Raji (cell line): ENCODE data around the gene TEX2.

Source experiments
- POLR2A ChIP-seq: IDR thresholded peaks from 2 replicates; pipeline ENCODE4 v1.6.1; 2011; ENCODE audit warnings: low read depth, low read length, control low read depth; ENCODE audit not compliant: insufficient read depth

TEX2 gene

DNA sequence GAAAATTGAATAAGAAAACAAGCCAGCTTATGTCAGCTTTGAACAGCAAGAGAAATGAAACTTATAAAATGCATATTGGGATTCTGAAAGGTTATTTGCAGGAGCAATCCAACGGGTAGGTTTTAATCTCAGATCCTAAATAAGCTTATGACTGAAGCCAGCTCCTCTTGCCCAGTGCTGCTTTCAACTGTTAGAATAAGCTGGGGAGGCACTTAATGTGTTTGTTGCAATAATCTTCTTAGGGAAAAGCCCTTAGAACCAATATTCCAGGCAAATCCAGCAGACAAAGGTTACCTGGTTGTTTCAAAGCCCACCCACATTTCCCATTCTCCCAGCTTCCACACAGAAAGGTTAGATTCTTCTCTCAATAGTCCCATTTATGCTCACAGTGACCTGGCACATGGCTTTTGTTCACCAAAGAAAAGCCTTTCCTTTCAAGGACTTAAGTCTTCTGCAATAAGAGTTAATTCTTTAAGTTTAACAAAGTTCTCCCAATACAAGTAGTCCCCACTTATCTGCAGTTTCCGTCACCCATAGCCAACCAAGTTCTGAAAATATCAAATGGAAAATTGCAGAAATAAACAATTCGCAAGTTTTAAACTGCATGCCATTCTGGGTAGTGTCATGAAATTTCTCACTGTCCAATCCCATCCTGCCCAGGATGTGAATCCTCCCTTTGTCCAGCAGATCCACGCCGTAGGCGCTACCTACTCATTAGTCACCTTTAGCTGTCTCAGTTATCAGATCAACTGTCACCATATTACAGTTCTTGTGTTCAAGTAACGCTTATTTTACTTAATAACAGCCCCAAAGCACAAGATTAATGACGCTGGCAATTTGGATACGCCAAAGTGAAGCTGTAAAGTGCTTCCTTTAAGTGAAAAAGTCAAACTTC lies 5.9 kb downstream of the TEX2 start:
- no peak for TF ChIP-seq POLR2A

DNA sequence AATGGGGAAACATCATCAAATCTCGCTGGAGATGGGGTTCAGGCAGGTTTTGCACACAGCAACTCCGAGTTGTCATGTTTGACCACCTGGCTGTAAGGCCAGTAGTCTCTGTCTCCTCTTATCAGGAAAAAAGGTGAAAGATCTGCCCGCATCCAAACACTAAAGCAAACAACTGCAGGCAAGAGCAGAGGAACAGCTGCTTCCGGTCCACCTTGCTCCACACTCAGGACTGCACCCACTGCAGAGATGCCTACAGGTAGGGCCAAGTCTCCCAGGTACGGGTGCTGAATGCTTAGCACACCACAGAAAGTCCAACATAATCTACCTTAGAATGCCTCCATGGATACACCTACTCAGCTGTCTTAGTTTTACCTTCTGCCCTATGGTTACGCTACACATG lies 7.3 kb downstream of the TEX2 start:
- TF ChIP-seq POLR2A, result no peak

DNA sequence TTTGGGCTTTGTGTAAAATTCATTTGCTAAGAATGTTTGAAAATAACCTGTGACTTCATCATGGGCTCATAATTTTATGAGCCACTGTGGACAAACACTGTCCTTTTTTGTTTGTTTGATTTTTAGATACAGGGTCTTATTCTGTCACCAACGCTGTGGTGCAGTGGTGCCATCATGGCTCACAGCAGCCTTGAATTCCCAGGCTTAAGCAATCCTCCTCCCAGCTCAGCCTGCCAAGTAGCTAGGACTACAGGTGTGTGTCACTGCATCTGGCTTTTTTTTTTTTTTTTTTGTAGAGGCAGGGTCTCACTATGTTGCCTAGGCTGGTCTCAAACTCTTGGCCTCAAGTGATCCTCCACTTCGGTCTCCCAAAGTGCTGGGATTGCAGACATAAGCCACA lies 8.3 kb downstream of the TEX2 start:
- TF ChIP-seq POLR2A, result no peak

DNA sequence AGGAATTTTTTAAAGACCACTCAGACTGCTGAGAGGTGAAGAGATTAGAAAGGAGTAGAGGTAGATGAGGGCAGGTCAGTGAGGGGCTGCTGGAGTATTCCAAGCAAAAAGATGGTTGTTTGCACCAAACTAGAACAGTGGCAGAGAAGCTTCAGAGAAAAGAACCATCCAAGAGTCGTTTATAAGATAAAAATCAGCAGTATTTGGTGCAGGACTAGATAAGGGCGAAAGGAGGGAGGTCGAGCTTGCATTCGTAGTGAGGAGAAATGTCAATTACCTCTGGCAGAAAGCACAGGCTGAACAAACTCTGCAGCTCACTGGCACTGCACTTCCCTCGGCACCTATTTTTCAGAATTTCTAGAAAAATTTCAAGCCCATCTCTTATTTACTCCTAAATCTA lies 9.6 kb downstream of the TEX2 start:
- TF ChIP-seq POLR2A, result no peak

DNA sequence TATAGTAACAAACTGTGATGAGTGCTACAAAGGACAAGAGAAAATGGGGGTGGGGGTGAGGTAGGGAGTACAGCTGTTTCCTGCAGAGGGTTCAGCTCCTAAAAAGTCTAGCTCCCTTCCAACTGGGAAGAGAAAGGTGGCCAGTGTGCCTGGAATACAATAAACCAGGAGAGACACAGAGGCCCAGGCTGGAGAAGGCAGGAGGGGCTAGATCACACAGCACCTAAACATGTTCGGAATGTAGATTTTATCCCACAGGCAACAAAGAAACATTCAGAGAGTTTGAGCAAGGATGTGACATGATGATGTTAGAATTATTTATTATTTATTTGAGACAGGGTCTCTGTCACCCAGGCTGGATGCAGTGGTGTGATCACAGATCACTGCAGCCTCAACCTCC lies 10.2 kb downstream of the TEX2 start:
- no peak for TF ChIP-seq POLR2A

DNA sequence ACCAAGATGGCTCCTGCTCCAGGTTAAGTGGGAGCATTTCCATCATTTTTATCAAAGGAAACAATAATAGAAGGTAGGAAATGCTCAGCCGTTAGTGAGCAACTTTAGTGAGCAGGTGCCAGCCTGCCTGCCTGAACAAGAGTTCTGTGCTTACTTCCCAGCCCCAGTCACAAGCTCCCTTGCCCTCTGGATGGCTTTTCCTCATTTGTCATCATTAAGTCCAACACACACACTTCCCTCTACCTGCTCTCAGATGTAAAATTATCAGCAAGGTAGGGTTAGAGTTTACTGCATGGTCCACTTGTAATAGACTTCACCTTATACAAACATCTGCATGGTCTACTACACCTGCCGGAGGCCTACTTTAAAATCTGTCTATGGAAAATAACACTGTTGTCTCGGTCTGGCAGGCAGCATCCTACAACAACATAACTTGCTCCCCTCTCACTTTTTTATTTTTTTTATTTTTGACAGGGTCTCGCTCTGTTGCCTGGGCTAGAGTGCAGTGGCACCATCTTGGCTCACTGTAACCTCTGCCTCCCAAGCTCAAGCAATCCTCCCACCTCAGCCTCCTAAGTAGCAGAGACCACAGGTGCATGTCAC lies 12.7 kb downstream of the TEX2 start:
- TF ChIP-seq POLR2A, result no peak

DNA sequence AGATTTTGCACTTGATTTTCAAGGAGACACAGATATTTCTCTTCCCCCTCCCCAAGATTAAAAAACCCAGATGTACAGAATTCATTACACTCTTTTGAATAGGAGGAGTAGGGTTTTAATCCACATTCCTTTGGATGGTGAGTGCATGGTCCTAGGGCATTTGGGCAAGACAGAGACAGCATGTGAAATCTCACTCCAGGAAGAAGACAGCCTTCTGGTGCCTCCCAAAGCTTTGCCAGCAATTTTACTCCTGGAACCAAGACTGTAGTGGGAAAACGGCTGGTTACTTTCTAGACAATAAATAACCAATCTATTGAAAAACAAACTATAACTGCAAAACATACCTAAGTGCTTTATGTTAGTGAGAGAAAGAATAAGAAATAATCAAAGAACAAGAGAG lies 15.2 kb downstream of the TEX2 start:
- no peak for TF ChIP-seq POLR2A

DNA sequence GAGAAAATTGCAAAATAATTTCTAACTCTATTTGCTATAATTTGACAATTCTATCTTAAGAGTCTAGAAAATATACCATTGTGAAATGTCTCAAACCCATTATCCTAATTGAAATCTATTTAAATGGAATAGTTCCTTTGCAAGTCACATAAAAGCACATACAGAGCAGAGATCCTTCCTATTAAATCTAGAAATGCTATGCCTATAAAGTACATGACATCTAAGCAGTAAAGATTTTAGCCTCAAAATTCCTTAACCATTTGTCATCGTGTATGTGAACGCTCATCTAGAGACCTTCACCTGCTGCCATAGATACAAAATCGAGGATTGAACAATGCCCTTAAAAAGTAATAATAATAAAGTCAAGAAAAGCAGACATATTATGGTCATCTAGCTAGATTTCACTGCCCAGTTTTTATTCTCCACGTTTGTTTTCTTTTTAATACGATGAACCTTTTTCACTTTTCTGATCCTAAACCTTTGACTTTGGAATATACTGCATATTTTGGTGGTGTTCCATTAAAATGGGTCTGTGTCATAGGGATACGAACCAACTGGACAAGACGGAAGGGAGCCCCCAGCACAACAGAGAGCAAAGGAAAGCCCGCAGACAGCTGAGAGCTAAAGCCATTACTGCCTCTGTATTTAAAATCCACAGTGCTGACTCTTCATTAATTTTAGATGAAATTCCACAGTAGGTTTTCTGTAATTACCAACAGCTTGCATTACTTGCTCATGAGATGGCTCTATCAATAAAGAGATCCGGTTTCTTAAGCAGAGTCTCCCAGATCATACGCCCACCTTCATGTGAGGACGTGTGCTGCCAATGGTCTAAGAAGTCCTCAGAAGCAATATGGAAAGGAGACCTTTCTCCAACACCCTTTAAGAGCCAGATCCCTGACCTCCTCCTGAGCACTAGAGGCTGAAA lies 17.6 kb downstream of the TEX2 start:
- TF ChIP-seq POLR2A, result no peak

DNA sequence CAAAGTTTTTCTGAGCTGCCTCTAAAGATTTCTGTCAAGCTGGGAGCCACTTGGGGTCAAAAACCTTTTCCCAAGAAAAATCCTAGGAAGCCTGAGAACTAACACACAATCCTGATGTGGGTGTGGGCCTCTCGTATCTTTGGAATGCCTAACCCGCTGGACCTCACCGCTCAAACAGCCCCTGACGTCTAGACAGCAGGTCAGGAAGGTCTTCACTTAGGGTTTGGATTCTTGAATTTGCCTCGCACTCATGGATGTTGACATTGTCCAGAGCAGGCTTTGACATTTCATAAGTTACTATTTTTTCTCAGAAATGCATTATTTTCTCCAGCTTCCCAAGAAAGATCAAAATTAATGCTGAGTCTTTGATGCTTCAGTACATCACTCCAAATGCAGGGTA lies 18.9 kb downstream of the TEX2 start:
- no peak for TF ChIP-seq POLR2A

DNA sequence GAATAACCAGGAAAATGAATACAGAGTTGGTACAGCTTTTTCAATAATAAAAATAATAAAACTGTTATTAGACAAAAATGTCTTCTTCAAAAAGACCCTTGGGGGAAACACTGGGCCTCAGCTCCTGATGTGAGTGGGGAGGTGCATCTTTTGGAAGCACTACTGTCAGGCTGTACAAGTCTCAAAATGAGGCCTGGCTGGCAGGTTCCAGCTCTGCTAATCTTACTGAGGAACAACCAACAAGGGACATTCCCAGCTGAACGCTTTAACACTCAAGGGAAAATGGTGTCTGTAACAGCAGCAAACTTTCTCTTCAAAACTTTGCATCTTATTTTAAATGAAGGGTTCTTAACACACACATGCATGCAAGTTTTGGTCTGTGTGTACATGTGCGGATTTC lies 19.7 kb downstream of the TEX2 start:
- TF ChIP-seq POLR2A, result no peak

DNA sequence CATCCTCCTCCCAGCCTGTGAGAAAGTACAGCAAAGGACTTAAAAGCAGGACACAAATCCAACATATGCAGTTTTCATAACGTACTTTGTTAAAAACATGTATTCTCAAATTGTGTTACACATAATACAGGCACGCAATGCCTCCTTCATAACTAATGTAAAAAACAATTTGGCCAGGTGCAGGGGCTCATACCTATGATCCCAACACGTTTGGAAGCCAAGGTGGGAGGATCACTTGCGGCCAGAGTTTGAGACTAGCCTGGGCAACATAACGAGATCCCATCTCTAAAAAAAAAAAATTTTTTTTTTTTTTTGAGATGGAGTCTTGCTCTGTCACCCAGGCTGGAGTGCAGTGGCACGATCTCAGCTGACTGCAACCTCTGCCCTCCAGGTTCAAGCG lies 20.4 kb downstream of the TEX2 start:
- no peak for TF ChIP-seq POLR2A

DNA sequence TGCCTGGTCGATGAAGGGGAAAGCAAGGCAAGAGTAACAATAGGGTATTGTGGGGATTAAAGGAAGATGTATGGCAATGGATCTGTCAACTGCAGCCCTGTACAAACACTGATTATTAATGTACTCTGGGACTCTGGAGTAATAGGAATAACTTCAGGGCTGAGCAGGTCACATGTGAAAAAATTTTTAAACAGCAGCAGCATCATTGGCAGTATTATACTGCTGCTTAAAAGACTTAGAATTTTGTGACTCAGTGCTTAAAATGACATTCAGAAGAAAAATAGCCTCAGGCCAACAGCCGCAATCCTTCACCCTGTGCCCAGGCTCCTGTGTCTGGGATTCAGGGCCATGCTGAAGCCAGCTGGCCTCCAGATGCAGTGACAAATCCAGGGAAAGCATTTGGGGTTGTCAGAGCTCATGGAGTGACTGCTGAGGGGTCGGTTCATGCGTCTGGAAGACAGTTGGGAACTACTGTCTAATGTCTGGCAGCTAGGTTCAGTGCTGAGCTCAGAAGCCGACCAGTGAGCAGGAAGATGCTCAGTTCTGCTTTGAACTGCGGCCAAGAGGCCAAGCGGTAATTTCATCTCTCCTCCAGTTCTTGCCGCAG lies 22.2 kb downstream of the TEX2 start:
- no peak for TF ChIP-seq POLR2A

DNA sequence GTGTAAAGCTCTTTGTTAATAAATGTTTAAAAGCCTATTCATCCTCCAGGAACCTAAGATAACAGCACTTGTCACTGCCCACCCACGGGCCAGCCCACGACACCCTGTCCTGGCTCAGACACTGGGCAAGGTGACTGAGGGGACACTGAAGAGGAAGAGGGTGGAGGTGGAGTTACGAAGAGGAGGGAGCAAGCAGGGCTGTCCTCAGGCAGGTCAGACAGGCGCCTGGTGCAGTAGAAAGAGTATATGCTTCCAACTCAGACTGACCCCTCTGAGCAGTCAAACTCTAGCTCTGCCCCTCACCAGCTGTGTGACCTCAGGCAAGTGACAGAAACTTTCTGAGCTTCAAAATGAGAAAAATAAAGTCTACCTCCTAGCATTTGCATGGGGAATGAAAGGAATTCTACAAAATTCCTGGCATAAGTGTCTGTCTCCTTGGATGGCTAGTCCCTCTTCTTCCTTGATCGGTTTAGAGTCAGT lies 22.8 kb downstream of the TEX2 start:
- no peak for TF ChIP-seq POLR2A

DNA sequence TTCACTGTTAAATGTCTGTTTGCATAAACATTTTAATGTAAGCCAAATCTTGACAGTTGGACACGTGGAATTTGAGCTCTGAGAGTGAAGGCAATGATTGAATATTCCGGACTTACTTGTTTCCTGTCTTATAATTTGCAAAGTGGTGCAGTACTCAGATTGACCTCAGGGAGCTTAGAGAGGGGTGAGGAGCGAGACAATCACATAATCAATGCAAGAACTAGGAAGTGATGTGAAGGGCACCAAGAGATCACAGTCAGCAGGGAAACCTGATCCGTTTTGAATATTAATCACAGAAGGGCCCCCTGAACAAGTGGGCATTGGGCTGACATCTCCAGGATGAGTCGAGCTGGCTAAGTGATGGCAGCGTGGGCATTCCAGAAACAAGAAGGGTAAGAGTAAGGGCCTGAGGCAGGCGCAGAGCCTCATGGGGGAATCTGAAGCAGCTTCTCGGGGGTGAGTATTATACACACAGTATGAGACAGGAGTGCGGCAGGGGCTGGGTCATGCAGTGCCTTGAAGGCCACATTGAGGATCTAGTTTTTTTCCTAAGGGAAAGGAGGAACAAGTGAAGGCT lies 26.1 kb downstream of the TEX2 start:
- TF ChIP-seq POLR2A, result no peak

DNA sequence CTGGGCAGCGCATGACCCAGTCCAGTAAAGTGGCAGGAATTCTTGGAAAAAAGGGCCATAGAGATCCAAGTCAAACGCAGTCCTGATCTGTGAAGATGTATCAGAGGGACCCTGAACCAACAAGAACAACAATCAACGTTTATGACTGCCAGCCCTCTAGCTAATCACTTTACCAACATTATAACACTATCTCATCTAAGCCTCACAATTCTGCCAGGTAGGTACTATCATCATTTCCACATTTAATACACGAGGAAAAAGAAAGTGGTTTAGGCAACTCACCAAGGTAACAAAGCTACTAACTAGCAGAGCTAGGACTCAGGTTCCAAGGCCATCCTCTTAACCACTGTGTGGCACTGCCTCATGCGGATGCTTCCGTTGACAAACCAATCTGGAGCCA lies 28.1 kb downstream of the TEX2 start:
- TF ChIP-seq POLR2A, result no peak
